Upper lobe of left lung (tissue), 6 donors: Measurements from ENCODE around the gene TWF1. TPM values are rescaled to one million over a fixed set of nuclear protein-coding genes. Genes with fewer than 3 reads are reported as not detected.
"Not testable (repeated sequence)": the region's sequence is repeated elsewhere in the genome, so short reads cannot be mapped to it uniquely, and the experiment has no call there.

Source experiments
- ATAC-seq, 2 donors: fragments of 200-7000 bp; cut with Tn5 transposase; one replicate each; pipeline ENCODE4 v1.9.1; 2022; ENCODE audit warnings: mild to moderate bottlenecking in 2 of 2, moderate library complexity in 2 of 2; ENCODE audit not compliant: low FRiP score in 2 of 2
- DNase-seq, 2 donors: peaks; one replicate each; pipeline ENCODE4 v3.0.0-alpha.2; 2019 to 2020
- H3K27ac ChIP-seq, 4 donors: fragments of 200-600 bp; sonication (generic); one replicate each; pipeline ENCODE4 v1.5.1; 2016 to 2019
- H3K27me3 ChIP-seq, 4 donors: fragments of 200-600 bp; sonication (generic); one replicate each; pipeline ENCODE4 v1.5.1; 2017 to 2019
- H3K36me3 ChIP-seq, 4 donors: fragments of 200-600 bp; sonication (generic); one replicate each; pipeline ENCODE4 v1.5.1; 2016 to 2019
- H3K4me1 ChIP-seq, 4 donors: fragments of 200-600 bp; sonication (generic); one replicate each; pipeline ENCODE4 v1.5.1; 2018 to 2019
- H3K4me3 ChIP-seq, 4 donors: fragments of 200-600 bp; sonication (generic); one replicate each; pipeline ENCODE4 v1.5.1; 2017 to 2019; ENCODE audit warnings: mild to moderate bottlenecking in 2 of 4, moderate library complexity in 1 of 4
- H3K9me3 ChIP-seq, 4 donors: fragments of 200-600 bp; sonication (generic); one replicate each; pipeline ENCODE4 v1.5.1; 2018 to 2019
- EP300 ChIP-seq, 4 donors: sonication (generic); formaldehyde crosslinking; IDR thresholded peaks; one replicate each; pipeline ENCODE4 v1.5.1; 2017; ENCODE audit warnings: antibody characterized with exemption in 4 of 4, control low read depth in 2 of 4
- POLR2A ChIP-seq, 4 donors: fragments of 450-650 bp; IDR thresholded peaks; one replicate each; pipeline ENCODE4 v1.5.1; 2016 to 2017; ENCODE audit warnings: antibody characterized with exemption in 4 of 4, mild to moderate bottlenecking in 2 of 4
- POLR2AphosphoS5 ChIP-seq, 2 donors: sonication (generic); formaldehyde crosslinking; IDR thresholded peaks; one replicate each; pipeline ENCODE4 v1.5.1; 2017; ENCODE audit warnings: antibody characterized with exemption in 2 of 2
- WGBS, 2 donors: methylation state at CpG; one replicate each; pipeline ENCODE4 v1.1.5; 2017 to 2018; 5-methylcytosine and 5-hydroxymethylcytosine counted together
- total RNA-seq, 6 donors: library from RNA; depleted of rRNA in 4 of 6; stranded (reverse); fragments of >200 nt in 4 of 6; gene quantifications; one replicate each; pipeline versions ENCODE4 v1.1.0 to v1.2.1, GENCODE V29; 2016 to 2021
- TF ChIP-seq, protein P1 (sequence below), 6 experiments: fragments of 450-650 bp in 4 of 6; fragments of 200-600 bp in 2 of 6; sonication (generic) in 2 of 6; IDR thresholded peaks; one replicate each; pipeline ENCODE4 v1.5.1; 2016 to 2019; ENCODE audit warnings: antibody characterized with exemption in 6 of 6
- donor health status: DM: no; HTN: no; CAD: no; lungs with moderate emphysema.
- donor health status: DM: no; HTN: yes; CAD: no; lungs with severe emphysema.

The TWF1 gene
- total RNA-seq, 6 donors from 2014 or later = 15.5 to 67.9 (median 43.1) TPM

DNA sequence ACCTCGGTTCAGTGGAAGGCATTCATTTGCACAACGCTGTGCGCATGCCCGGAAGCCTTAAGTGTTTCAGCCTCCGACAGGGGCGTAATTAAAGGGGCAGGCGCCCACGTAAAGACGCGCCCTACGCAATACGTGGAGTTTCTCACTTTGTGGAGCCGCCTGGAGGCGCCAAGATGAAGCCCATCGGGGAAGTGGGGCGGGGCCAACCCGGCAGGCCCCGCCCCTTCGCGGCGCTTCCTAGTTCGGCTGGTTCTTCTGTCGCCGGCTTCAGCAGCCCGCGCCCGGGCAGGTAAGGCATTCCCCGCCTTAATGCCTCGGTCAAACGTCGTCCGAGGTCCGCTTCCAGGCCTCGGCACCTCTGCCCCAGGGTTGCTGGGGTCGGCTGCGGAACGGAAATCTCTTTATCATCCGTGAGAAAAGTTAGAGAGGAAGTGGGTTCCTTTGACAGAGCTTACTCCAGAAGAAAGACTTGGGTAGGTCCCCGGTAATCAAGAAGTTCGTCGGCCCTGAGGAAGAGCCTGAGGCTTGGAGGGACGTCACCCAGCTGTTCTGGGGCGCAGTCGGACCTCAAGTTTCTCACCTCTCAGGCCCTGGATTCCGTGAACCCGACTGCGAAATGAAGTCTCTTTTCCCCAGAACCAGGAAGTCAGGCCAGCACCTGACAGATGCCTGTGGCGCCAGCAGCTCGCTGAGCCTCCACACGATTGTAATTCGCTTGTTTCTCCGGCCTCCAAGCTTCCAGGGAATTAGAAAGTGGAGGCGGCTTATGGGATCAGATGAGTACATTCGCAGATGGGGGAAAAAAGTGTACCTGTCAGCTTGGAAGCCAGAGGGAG is 47.2 kb downstream of the TWF1 start, which contains the start of the genes IRAK4 and PUS7L:
Gene IRAK4 (plus strand): TSS at position 224 of the 836 bp plus-strand sequence. CDS start 9,161 bp downstream, outside the sequence.
Gene PUS7L (minus strand): TSS at position 63 of the 836 bp plus-strand sequence. CDS start 3,545 bp downstream, outside the sequence.
- peaks cover 0 to 7% (median 0%) of the 10 kb centered on the region in 4 donors for H3K36me3 ChIP-seq
- peaks cover 10 to 38% (median 33%) of the 10 kb centered on the region in 4 donors for H3K4me1 ChIP-seq
- WGBS, 2 donors = 1% methylated on average over 16 to 45 of the region's 54 CpGs
- peak within 1 kb of the TSS; percentile 55 to 68 (median 61) for H3K4me3 ChIP-seq
- H3K27ac ChIP-seq = peak within 1 kb of the TSS; percentile 90 to 97 (median 92)
- DNase-seq = peak; percentile 98 to 99
- TF ChIP-seq, protein P1, sequence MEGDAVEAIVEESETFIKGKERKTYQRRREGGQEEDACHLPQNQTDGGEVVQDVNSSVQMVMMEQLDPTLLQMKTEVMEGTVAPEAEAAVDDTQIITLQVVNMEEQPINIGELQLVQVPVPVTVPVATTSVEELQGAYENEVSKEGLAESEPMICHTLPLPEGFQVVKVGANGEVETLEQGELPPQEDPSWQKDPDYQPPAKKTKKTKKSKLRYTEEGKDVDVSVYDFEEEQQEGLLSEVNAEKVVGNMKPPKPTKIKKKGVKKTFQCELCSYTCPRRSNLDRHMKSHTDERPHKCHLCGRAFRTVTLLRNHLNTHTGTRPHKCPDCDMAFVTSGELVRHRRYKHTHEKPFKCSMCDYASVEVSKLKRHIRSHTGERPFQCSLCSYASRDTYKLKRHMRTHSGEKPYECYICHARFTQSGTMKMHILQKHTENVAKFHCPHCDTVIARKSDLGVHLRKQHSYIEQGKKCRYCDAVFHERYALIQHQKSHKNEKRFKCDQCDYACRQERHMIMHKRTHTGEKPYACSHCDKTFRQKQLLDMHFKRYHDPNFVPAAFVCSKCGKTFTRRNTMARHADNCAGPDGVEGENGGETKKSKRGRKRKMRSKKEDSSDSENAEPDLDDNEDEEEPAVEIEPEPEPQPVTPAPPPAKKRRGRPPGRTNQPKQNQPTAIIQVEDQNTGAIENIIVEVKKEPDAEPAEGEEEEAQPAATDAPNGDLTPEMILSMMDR (IDR thresholded peaks at IDR 0.05) = peak in 5 of 6 experiments; percentile 50 to 67 (median 59)
- no peak for TF ChIP-seq EP300 (IDR thresholded peaks at IDR 0.05)
- peak in 3 of 4 donors; percentile 73 to 92 (median 84) for TF ChIP-seq POLR2A (IDR thresholded peaks at IDR 0.05)
- peak; percentile 79 for TF ChIP-seq POLR2AphosphoS5 (IDR thresholded peaks at IDR 0.05)
- peak; percentile 100 for ATAC-seq
- no peaks in the 10 kb centered on the region for H3K9me3 ChIP-seq
- H3K27me3 ChIP-seq = no peaks in the 10 kb centered on the region

DNA sequence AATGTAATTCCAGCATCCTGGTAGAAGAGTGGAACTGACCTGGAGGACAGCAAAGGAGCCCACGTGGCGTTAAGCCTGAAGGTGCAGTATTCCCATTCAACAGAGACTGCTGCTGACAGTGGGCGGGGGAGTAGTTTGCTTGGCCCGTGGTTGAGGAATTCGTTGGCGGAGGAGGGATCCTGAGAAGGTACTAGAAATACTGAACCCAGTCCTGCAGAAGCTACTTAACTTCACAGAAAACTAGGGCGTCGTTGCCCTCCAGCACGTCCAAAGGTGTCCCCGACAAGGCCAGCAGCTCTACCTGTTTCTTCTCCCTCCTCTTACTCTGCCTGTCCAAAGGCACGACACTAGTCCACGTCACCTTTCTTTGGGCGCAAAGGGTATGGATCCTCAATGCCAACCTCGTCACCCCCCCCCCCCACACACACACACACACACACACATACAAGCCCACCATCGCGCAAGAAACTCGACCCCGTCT is 47.8 kb downstream of the TWF1 start:
- 1 to 3% methylated on average over 17 to 18 of the region's 18 CpGs for WGBS, 2 donors
- peaks cover 10 to 40% (median 33%) of the 10 kb centered on the region in 4 donors for H3K4me1 ChIP-seq
- peak in 1 of 2 donors; percentile 29 for DNase-seq

DNA sequence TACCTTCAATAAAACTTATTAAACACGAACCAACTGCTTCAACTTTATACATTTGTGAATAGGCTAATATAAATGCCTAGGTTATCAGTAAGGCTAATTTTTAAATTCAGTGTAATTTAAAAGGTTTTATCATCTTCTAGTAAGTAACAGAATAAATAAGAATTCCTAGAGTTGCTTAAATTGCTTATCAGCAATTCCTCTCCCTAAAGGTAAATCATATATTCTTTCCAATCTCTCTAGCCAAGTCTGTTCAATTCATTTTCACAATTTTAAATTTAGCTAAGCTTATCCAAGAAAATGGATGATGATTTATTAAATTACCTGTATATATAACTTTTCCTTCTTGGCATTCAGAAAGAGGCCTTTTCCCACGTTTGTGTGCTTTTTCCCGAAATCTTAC is 52.1 kb downstream of the TWF1 start:
- ATAC-seq (no peak), DNase-seq (no peak)
- H3K4me3 ChIP-seq = no peak overlapping the region
- TF ChIP-seq EP300 (IDR thresholded peaks at IDR 0.05) (no peak), POLR2A (IDR thresholded peaks at IDR 0.05) (no peak), POLR2AphosphoS5 (IDR thresholded peaks at IDR 0.05) (no peak)
- TF ChIP-seq, protein P1 (IDR thresholded peaks at IDR 0.05) = no peak
- no peaks in the 10 kb centered on the region for H3K27me3 ChIP-seq
- 93 to 95% methylated on average over 3 of the region's 3 CpGs for whole genome bisulfite sequencing, 2 donors
- no peak overlapping the region for H3K27ac ChIP-seq
- peaks cover 0 to 11% (median 7%) of the 10 kb centered on the region in 4 donors for H3K4me1 ChIP-seq
- H3K9me3 ChIP-seq = no peaks in the 10 kb centered on the region
- H3K36me3 ChIP-seq = peaks cover 0 to 9% (median 2%) of the 10 kb centered on the region in 4 donors

More for the DNA sequence above, 47.8 kb downstream of the TWF1 start:
- no peaks in the 10 kb centered on the region for H3K27me3 ChIP-seq
- no peaks in the 10 kb centered on the region for H3K9me3 ChIP-seq
- TF ChIP-seq POLR2AphosphoS5 (IDR thresholded peaks at IDR 0.05) = no peak
- TF ChIP-seq, protein P1 (IDR thresholded peaks at IDR 0.05) = no peak
- TF ChIP-seq EP300 (IDR thresholded peaks at IDR 0.05) = no peak
- no peak for TF ChIP-seq POLR2A (IDR thresholded peaks at IDR 0.05)
- ATAC-seq = peak; percentile 45 to 54
- H3K27ac ChIP-seq = peak overlapping the region; percentile 90 to 97 (median 92)
- peak overlapping the region; percentile 55 to 68 (median 61) for H3K4me3 ChIP-seq
- H3K36me3 ChIP-seq = peaks cover 0 to 9% (median 0%) of the 10 kb centered on the region in 4 donors

GRCh38 chr12:43751360-43751759 is 54.8 kb downstream of the TWF1 start:
- not testable (repeated sequence) for ATAC-seq

GRCh38 chr12:43750814-43751213 is 55.3 kb downstream of the TWF1 start:
- no peak for DNase-seq
- Histone ChIP-seq H3K4me3 (no peak overlapping the region), H3K27ac (no peak overlapping the region), H3K4me1 (peaks cover 0 to 4% (median 0%) of the 10 kb centered on the region in 4 donors), H3K9me3 (no peaks in the 10 kb centered on the region), H3K27me3 (no peaks in the 10 kb centered on the region), H3K36me3 (peaks cover 0 to 11% (median 2%) of the 10 kb centered on the region in 4 donors)
- TF ChIP-seq POLR2AphosphoS5 (IDR thresholded peaks at IDR 0.05) (no peak), EP300 (IDR thresholded peaks at IDR 0.05) (no peak), POLR2A (IDR thresholded peaks at IDR 0.05) (no peak)
- TF ChIP-seq, protein P1 (IDR thresholded peaks at IDR 0.05) = no peak
- WGBS, 2 donors = 90 to 98% methylated on average over 3 of the region's 3 CpGs
- no peak for ATAC-seq

More at GRCh38 chr12:43751360-43751759, 54.8 kb downstream of the TWF1 start:
- WGBS, 2 donors = 100% methylated on average over 5 to 6 of the region's 6 CpGs
- not testable (repeated sequence) for H3K36me3 ChIP-seq, H3K9me3 ChIP-seq, H3K4me3 ChIP-seq, H3K4me1 ChIP-seq, H3K27me3 ChIP-seq, H3K27ac ChIP-seq, DNase-seq
